ENCODE data around the gene SLC25A42. TPM values are rescaled to one million over a fixed set of nuclear protein-coding genes. Genes with fewer than 3 reads are reported as not detected.

The SLC25A42 gene
- total RNA-seq, 1 donor from 2014 or later, result 27.2 TPM

GRCh38 chr19:19059018-19059836 lies 4.6 kb upstream of the SLC25A42 start:
- intact Hi-C loops (cut with micrococcal nuclease), result no loop called here
- TF ChIP-seq, protein P1, sequence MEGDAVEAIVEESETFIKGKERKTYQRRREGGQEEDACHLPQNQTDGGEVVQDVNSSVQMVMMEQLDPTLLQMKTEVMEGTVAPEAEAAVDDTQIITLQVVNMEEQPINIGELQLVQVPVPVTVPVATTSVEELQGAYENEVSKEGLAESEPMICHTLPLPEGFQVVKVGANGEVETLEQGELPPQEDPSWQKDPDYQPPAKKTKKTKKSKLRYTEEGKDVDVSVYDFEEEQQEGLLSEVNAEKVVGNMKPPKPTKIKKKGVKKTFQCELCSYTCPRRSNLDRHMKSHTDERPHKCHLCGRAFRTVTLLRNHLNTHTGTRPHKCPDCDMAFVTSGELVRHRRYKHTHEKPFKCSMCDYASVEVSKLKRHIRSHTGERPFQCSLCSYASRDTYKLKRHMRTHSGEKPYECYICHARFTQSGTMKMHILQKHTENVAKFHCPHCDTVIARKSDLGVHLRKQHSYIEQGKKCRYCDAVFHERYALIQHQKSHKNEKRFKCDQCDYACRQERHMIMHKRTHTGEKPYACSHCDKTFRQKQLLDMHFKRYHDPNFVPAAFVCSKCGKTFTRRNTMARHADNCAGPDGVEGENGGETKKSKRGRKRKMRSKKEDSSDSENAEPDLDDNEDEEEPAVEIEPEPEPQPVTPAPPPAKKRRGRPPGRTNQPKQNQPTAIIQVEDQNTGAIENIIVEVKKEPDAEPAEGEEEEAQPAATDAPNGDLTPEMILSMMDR (IDR thresholded peaks at IDR 0.05; ENCODE audit: borderline replicate concordance), result no peak
- DNase-seq, result no peak

GRCh38 chr19:19059837-19060611 lies 3.8 kb upstream of the SLC25A42 start:
- Histone ChIP-seq H3K27ac (replicated peaks) (peak overlapping the region; percentile 94), H3K4me1 (peaks cover 55% of the 10 kb centered on the region), H3K4me3 (no peak overlapping the region), H3K36me3 (peaks cover 21% of the 10 kb centered on the region), H3K9me3 (replicated peaks) (no peaks in the 10 kb centered on the region), H3K27me3 (ENCODE audit: low read depth) (no peaks in the 10 kb centered on the region)
- TF ChIP-seq, protein P1 (IDR thresholded peaks at IDR 0.05; ENCODE audit: borderline replicate concordance), result no peak
- no peak for DNase-seq
- intact Hi-C loops (cut with micrococcal nuclease), result no loop called here

More at GRCh38 chr19:19059018-19059836, 4.6 kb upstream of the SLC25A42 start:
- H3K27ac ChIP-seq (replicated peaks), result peak overlapping the region; percentile 94
- H3K36me3 ChIP-seq, result peaks cover 29% of the 10 kb centered on the region
- no peaks in the 10 kb centered on the region for H3K9me3 ChIP-seq (replicated peaks)
- H3K4me1 ChIP-seq, result peaks cover 47% of the 10 kb centered on the region
- no peaks in the 10 kb centered on the region for H3K27me3 ChIP-seq (ENCODE audit: low read depth)
- no peak overlapping the region for H3K4me3 ChIP-seq

- H3K36me3 ChIP-seq, result peaks cover 13% of the 10 kb centered on the region
- no peaks in the 10 kb centered on the region for H3K27me3 ChIP-seq (ENCODE audit: low read depth)
- TF ChIP-seq, protein P1 (IDR thresholded peaks at IDR 0.05; ENCODE audit: borderline replicate concordance), result no peak
- peak; percentile 51 for DNase-seq
- H3K27ac ChIP-seq (replicated peaks), result peak overlapping the region; percentile 94
- intact Hi-C loops (cut with micrococcal nuclease), result no loop called here
- peaks cover 70% of the 10 kb centered on the region for H3K4me1 ChIP-seq
- no peaks in the 10 kb centered on the region for H3K9me3 ChIP-seq (replicated peaks)
- H3K4me3 ChIP-seq, result no peak overlapping the region
These were observed 2.3 kb upstream of the SLC25A42 start for GRCh38 chr19:19061506-19061905.

DNA sequence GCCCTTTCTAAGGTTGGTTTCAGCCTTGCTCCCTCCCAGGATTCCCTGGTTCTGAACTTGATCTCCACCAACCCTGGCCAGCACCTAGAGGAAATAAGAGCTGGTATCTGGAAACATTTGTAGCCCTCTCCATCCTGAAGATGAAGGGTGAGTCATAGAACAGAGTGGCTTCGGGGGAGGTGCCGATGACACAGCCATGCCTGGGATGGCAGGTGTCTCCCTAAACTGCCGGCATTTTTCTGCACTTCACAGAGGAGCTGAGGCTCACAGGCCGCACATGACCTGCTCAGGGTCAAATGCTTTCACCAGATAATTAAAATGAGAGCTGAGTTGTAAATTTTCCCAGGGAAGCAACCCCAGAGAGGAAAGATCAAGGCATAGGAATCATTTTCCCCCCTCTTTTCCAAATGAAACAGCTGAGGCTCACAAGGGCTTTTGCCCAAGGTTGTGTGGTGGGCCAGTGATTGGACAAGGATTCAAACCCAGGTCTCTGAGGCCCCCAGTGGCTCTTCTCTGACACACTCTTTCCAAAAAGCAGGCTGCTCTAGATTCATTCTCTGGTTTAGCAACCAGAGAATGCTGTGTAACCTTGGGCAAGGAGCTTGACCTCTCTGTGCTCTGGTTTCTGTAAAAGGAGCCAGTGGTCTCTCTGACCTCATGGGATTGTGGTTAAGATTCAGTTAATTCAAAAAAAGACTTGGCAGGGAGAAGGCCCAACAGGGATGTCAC lies 1.2 kb upstream of the SLC25A42 start:
- Histone ChIP-seq H3K9me3 (replicated peaks) (no peaks in the 10 kb centered on the region), H3K36me3 (peaks cover 5% of the 10 kb centered on the region), H3K4me3 (peak overlapping the region; percentile 88), H3K4me1 (peaks cover 80% of the 10 kb centered on the region), H3K27ac (replicated peaks) (peak overlapping the region; percentile 94), H3K27me3 (ENCODE audit: low read depth) (no peaks in the 10 kb centered on the region)
- DNase-seq, result no peak
- TF ChIP-seq, protein P1 (IDR thresholded peaks at IDR 0.05; ENCODE audit: borderline replicate concordance), result no peak
- intact Hi-C loops (cut with micrococcal nuclease), result no loop called here

- no peaks in the 10 kb centered on the region for H3K27me3 ChIP-seq (ENCODE audit: low read depth)
- H3K9me3 ChIP-seq (replicated peaks), result no peaks in the 10 kb centered on the region
- no peaks in the 10 kb centered on the region for H3K36me3 ChIP-seq
- H3K4me3 ChIP-seq, result peak overlapping the region; percentile 88
- peak overlapping the region; percentile 94 for H3K27ac ChIP-seq (replicated peaks)
- intact Hi-C loops (cut with micrococcal nuclease), result no loop called here
- TF ChIP-seq, protein P1 (IDR thresholded peaks at IDR 0.05; ENCODE audit: borderline replicate concordance), result no peak
- DNase-seq, result no peak
- H3K4me1 ChIP-seq, result peaks cover 93% of the 10 kb centered on the region
These were observed 416 bp downstream of the SLC25A42 start for GRCh38 chr19:19064098-19064722.

All from left ventricle myocardium inferior (tissue), 1 donor.